T-helper 9 cell (primary cell): ENCODE data around the gene MEX3C.

Experiments
- DNase-seq: peaks from one replicate; pipeline ENCODE4 v3.0.0-alpha.2; 2020

MEX3C gene

GRCh38 chr18:51191128-51191717 lies 6.3 kb downstream of the MEX3C start:
- DNase-seq: no peak

- DNase-seq: no peak
Measured at GRCh38 chr18:51190000-51190399, 7.5 kb downstream of the MEX3C start.

GRCh38 chr18:51188024-51188701 lies 9.3 kb downstream of the MEX3C start:
- DNase-seq: no peak

GRCh38 chr18:51185075-51185474 lies 12.4 kb downstream of the MEX3C start:
- no peak for DNase-seq

GRCh38 chr18:51184091-51184457 lies 13.4 kb downstream of the MEX3C start:
- DNase-seq: no peak

- no peak for DNase-seq
Measured at GRCh38 chr18:51183372-51184090, 13.9 kb downstream of the MEX3C start.

- DNase-seq: no peak
Measured at GRCh38 chr18:51182824-51183223, 14.7 kb downstream of the MEX3C start.

GRCh38 chr18:51171625-51172259 lies 25.7 kb downstream of the MEX3C start:
- no peak for DNase-seq

- no peak for DNase-seq
Measured at GRCh38 chr18:51171223-51171622, 26.3 kb downstream of the MEX3C start.

- DNase-seq: no peak
Measured at GRCh38 chr18:51170664-51171063, 26.8 kb downstream of the MEX3C start.

- DNase-seq: no peak
Measured at GRCh38 chr18:51169731-51170130, 27.8 kb downstream of the MEX3C start.

GRCh38 chr18:51168960-51169662 lies 28.4 kb downstream of the MEX3C start:
- no peak for DNase-seq

- DNase-seq: no peak
Measured at GRCh38 chr18:51168026-51168742, 29.3 kb downstream of the MEX3C start.

GRCh38 chr18:51165296-51165695 lies 32.2 kb downstream of the MEX3C start:
- no peak for DNase-seq

- no peak for DNase-seq
Measured at GRCh38 chr18:51164761-51165281, 32.7 kb downstream of the MEX3C start.

- no peak for DNase-seq
Measured at GRCh38 chr18:51164342-51164741, 33.1 kb downstream of the MEX3C start.

- DNase-seq: no peak
Measured at GRCh38 chr18:51163543-51163942, 33.9 kb downstream of the MEX3C start.

- DNase-seq: no peak
Measured at GRCh38 chr18:51162617-51163016, 34.9 kb downstream of the MEX3C start.

- DNase-seq: no peak
Measured at GRCh38 chr18:51160646-51161045, 36.8 kb downstream of the MEX3C start.

- no peak for DNase-seq
Measured at GRCh38 chr18:51157215-51157614, 40.3 kb downstream of the MEX3C start.

- no peak for DNase-seq
Measured at GRCh38 chr18:51154431-51155063, 42.9 kb downstream of the MEX3C start.
